ENCODE measurements around the gene KCP.

Gene KCP

DNA sequence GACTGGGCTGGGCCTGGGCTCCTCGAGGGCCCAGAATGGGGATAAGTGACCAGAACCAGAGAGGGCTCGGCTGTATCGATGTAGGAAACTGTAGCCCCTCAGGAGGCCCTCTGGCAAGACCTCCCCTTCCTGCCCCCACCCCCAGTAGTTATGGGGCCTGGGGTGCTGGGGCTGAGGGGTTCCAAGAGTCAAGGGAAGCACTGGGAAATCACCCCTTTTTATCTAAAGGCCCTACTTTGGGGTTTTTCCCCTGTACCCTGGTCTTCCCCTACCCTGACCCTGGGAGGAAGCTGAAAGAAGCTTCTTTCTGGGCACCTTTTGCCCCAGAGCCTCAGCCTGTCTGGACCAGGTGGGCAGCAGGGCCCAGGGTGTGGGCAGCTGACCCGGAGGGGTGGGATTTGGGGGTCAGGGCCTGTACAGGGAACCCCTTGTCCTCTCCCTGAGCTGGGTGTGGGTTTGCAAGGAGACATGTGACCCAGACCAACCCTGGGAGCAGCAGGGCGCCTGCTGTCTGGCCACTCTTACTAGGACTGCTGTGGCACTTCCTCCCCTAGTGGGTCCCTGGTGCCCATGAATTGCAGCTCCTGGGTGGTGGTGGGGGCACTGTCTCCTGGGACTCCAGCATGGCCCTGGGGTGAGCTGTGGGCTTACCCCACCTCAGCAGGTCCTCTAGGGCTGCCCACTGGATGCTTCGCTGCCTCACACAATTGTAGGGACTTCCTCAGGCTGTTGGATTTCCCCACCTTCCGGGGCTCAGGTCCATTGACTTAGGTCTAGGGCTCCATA lies 28.8 kb upstream of the KCP start:
- no peak for DNase-seq (ENCODE audit: low read depth in 2 of 2)

DNA sequence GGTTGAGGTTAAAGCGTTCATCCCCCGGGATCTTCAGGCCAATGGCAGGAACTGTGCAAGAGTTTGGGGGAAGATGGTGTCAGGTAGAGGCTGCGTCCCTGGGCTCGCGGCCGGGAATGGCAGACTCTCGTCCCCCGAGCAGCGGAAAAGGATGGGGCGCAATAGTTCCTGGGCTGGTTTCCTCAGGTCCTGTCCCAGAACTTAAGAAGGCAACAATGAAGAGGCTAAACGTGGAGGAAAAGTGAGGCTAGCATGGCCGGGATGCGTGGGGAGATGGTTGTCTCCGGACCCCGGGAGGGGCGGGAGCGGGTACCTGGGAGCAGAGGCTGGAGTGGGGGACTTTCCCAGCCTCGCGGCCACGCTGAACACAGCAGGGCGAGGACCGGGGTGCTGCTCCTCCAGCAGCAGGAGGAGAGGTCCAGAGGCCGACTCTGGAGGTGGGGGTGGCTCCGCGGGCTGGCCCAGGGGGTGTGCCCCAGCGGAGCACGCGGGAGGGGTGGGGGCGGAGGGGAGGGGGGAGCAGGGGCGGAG lies 28.1 kb upstream of the KCP start:
- DNase-seq (ENCODE audit: low read depth in 2 of 2), result no peak

DNA sequence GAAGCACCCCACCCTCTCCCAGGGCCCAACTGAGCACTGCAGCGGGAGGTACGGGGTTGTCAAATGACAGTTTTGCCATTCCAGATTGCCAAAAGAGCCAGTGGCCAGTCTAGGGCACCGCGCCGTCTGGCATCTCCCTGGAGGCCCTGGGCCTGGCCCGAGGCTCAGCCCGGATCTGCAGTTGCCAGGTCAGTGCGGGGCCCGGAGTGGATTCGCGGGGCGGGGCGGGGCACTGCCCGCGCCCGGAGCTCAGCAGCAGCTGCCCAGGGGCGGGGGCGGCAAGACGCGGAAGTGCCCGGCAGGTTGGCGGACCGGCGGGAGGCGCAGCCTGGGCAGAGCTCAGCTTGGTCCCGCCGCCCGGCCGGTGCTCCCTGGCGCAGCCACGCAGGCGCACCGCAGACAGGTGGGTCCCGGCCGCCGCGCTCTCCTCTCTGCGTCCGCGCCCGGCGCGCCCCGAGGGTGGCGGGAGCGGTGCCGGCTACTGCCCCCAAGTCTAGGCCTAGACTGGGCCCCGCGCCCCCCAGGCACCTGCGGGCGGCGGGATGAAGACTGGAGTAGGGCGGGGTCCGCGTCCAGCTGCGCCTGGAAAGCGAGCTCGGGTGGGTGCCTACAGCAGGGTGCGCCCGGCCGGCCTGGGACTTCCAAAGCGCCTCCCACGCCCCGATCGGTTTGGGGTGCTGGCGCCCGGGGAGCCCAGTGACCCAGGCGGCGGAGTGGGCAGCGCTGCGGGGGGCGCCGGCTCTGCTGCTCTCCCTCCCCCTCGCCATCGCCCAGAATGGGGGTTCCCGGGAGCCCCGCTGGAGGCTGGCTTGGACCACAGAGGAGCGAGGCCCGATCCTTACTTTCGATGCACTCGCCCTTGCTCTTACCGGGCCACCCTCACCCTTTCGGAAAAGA lies 27.4 kb upstream of the KCP start, which contains the start of gene IRF5:
TSS of gene IRF5 (plus strand) at position 281 of the 897 bp plus-strand sequence. CDS start 4,155 bp downstream, outside the sequence.
- no peak for DNase-seq (ENCODE audit: low read depth in 2 of 2)

DNA sequence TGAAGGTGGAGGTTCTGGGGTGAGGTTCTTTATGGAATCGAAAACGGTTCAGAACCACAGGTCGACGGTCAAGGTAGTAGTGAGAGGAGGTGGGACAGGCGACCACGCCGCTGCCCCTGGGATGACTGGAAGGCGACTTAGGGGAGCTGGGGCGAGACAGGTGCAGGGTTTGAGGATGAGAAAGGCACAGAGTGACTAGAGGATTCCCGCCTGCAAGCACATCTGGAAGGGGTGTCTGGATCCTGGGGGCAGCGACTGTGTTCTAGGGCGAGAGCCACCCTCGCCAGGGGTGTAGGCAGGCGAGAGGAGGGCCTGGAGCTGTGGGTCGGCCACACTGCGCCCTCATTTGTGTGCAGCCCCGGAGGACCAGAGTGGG lies 26.8 kb upstream of the KCP start:
- no peak for DNase-seq (ENCODE audit: low read depth in 2 of 2)

DNA sequence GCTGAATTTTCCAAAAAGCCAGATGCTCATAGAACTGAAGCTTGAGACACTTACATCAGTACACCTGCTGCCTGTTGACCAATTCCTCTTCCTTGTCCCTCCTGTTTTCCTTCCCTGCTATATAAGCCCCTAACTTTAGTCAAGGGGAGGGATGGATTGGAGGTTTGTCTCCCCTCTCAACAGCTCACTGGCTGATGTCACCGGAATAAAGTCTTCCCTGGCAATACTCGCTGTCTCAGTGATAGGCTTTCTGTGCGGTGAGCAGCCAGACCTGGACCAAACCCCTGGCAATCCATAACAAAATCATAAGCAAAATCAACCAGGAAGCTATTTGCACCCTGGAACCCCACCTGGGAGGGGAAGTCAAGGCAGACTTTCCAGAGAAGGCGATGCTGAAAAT lies 26.3 kb upstream of the KCP start:
- DNase-seq (ENCODE audit: low read depth in 2 of 2), result no peak

DNA sequence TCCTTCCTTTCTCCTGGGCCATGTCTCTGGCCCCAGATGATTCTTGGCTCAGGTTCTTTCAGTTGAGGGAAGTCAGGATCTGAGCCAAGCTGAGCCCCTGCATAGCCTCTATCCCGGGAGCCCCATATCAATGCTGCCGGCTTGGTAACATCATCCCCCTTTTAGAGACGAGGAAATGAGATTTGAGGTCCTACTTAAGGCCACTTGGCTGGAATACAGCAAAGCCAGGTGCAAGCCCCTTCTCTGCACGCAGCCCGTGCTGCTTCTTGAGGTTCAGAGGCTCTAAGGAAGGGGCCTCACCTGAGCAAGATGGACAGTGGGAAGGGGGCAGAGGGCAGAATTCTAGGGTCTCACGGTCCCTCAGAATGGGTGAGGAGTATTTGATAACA lies 24.8 kb upstream of the KCP start:
- DNase-seq (ENCODE audit: low read depth in 2 of 2), result no peak

DNA sequence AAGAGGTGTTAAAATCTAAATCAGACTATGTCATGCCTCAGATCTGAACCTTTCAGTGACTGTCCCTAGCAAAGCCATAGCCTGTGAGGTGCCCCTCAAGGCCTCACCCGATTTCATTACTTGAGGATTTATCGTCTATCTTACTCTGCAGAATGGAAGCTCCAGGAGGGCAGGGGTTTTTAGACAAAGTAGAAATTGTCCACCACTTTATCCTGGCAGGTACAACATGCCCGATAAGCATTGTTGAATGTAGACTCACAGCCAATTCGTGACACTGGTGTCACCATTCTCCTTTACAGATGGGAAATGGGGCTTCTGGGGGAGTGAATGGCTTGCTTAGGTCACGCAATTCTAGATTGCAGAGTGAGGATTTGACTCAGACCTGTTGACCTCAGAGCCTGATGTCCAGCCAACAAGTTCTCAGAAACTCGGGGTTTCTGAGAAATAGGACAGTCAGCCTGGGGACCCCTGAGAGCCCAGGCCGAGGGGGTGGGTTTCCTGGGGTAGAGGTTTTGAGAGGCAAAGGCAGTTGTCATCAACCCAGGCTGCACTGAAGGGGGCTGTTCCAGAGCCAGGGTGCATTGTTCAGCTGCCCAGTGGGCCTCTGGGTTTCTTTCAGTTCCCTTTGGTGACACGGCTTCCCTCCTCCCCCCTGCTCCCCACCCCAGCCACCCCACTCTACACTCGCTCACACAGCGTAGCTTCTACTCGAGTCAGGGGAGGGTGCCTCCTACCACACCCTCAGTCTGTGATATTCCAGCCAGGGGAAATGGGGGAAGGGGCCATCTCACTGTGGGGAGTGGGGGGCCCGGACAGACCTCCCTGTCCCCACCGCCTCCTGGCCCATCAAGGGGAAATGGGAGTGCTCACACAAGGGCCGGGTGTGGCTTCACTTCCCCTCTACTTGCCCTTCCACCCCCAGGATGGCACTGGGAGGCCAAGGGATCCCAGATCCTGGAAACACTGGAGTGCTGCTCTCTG lies 24.1 kb upstream of the KCP start:
- no peak for DNase-seq (ENCODE audit: low read depth in 2 of 2)

DNA sequence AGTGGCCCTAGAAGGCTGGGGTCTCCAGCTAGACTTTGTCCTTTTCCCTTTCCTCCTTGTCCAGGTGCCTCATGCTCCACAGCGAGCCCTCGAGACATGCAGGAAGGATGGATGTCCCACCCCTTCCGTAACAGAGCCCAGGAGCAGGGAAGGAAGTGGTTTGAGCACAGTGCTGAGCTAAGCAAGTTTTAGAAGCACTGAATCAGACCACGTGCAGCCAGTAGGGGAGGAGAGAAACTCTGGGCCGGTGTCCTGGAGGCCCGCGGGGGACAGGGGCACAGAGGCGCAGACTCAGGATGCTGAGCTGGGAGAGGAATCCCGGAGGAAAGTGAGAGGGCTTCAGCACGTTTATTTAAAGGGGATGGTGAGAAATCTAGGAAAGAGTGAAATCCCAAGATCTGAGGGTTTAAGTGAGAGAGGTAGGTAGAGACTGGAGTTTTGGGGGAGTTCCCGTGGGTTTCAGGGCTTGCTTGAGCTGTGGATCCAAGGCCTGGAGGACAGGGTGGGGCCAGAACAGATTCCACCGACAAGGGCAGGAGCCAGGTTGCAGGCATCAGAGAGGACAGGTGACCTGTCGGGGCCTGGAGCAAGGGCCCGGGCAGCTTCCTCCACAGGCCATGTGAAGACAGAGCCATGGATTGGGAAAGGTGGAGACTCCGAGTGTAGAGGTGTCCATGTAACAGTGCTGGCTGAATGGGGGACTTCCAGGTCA lies 22.8 kb upstream of the KCP start:
- no peak for DNase-seq (ENCODE audit: low read depth in 2 of 2)

DNA sequence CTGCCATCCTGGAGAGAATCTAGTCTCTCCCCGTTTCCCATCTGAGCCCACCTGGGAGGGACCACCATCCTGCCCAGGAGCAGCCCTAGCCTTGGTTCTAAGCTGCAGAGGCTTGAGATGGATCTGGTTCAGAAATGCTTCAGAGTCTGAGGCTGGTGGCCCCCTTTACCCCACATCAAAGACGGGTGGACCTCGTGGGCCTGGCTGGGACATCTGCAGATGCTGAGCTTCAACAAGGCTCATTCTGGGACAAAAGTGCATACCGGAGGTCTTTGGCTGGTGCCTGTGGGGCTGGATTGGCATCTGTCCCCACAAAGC lies 22.3 kb upstream of the KCP start:
- DNase-seq (ENCODE audit: low read depth in 2 of 2), result no peak

DNA sequence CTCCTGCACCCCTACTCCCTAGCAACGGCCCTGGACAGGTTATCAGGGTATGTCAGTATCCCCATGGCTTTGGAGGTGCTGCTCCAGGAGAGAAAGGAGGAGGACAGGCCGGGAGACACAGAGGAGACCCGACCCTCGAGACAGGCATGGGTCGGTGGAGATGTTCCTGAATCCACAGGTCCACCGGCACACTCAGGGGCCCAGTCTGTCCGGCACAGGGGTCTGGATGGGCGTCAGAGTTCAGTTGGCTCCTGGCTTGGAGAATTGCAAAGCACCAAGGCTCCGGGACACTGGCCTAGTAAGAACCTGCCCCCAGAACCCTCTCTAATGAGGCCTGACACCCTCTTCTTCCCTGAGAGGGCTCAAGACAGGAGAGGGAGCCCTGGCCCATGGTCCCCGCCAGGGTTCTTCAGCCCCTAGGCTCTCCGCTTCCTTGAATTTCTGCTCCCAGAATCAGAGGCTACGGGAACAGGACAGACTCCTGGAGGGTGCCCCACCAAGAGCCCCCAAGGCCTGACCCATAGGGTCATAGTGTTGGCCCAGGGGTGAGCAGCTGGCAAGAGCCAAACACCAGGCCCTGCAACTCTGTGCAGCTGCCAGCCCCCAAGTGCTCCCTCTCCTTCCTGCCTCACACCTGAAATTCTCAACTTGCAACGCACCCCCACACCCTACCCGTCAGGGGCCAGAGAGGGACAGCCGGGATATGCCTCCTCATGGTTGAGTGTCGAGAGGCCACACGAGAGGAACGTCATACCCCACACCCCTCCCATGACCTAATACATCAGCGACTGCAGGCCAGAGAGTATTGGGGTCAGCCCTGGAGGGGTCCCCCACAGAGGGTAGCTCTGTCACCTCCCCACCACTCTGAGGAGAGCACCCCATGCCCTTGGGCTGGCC lies 21.7 kb upstream of the KCP start:
- no peak for DNase-seq (ENCODE audit: low read depth in 2 of 2)

DNA sequence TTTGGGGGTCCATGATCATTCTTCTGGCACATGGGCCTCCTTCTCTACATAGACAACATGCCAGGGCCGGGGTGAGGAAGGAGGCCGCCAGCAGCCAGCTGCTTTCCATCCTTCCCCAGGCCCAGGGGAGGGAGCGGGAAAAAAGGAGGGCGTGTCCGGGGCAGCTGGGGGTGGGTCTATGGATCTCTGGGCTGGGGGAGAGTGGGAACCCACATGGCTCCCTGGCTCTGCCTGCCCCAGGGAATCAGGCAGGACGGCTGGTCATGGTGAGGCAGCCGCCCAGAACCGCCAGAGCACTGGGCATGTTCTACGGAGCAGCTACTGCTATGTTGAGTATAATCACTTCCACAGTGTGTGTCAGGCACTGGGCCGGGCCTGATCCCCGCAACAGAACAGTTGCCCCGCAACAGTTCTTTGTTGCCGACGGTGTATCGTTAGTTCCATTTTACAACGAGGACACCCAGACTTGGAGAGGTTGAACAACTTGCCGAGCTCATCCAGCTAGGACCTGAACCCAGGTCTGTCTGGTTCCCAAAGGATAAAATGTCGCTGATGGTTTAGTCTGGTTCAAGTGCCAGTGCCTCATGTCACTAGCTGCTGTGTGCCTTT lies 20.8 kb upstream of the KCP start:
- no peak for DNase-seq (ENCODE audit: low read depth in 2 of 2)

DNA sequence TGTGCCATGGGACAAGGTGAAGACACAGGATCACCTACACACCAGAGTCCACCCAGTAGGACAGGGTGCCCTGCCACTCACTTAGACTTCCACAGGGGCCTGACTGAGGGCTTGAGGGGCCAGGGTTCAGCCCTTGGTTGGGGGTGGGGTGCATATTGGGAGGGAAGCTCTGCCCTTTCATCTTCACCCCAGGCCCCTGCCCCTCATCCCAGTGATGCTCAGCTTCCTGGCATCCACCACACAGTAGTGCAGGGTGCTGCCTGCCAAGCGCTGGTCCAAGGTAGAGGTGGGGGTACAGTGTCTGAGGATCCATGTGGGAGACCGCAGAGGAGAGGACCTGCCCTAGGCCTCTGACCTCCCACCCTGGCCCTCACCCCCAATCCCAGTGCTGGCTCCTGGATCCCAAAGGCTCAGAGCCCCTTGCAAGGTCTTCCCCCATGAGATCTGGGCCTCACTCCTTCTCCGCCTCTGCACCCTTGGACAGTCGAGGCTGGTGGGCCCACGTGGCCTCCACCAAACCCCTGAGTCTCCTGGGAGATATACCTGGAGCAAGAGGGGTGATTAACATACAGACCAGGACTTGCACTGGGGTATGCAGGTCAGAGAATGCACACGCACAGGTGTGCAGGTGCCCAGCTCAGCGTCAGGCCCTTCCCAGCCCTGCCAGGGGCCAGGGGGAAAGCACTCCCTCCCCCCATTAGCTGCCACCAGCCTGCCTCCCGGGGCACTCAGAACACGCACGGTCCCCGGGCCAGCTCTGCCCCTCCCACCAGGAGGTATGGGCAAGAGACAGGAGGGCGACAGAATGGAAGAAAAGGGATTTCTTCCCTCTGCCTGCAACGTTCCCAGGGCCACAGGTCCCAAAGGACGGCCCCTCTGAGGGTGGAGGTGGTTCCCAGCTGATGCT lies 18.6 kb upstream of the KCP start:
- no peak for DNase-seq (ENCODE audit: low read depth in 2 of 2)

DNA sequence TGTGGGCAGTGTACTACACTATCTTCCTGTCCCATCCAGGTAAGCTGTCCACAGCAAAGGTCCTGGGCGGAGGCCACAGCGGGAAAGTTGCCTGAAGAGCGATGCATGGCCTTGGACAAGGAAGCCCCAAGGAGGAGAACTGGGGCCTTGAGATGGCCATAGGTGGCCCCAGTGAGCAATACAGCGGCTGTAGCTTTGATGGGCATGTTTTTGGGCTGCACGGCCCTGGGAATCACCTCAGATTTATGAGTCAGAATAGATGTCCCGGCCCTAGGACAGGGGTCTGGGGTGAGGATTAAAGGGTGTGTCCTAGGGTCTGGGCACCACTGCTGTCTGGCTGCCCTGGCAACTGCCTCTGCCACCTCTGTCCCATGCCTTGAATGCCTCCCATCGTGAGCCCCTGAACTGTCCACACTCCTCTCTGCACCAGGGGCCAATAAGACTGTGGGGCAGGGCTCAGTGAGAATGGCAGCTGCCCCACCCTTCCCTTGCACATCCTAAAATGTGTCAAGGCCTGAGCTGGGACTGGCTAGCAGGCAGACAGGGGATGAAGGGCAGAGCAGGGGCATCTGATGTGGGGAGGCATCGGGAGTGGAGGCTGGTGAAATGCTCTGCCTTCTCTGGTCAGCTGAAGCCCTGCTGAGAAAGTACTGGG lies 17.8 kb upstream of the KCP start:
- no peak for DNase-seq (ENCODE audit: low read depth in 2 of 2)

DNA sequence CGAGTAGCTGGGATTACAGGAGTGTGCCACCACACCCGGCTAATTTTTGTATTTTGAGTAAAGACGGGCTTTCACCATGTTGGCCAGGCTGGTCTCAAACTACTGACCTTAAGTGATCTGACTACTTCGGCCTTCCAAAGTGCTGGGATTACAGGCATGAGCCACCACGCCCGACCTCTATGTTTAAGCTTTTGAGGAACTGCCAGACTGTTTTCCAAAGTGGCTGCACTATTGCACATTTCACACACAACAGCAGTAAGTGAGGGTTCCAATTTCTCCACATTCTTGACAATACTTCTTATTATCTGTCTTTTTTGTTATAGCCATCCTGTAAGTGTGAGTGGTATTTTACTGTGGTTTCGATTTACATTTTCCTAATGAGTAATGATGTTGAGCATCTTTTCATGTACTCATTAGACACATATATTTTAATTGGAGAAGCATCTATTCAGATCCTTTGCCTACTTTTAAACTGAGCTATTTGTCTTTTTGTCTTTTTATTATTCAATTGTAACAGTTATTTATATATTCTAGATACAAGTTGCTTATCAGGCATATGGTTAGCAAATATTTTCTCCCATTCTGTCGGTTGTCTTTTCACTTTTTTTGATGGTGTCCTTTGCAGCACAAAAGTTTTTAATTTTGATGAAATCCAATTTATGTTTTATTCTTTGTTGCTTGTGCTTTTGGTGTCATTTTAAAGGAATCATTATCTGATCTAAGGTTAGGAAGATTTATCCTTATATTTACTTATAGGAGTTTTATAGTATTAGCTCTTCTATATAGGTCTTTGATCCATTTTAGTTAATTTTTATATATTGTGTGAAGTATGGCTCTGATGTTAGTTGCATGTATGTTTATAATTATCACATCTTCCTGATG lies 14.4 kb upstream of the KCP start:
- no peak for DNase-seq (ENCODE audit: low read depth in 2 of 2)

DNA sequence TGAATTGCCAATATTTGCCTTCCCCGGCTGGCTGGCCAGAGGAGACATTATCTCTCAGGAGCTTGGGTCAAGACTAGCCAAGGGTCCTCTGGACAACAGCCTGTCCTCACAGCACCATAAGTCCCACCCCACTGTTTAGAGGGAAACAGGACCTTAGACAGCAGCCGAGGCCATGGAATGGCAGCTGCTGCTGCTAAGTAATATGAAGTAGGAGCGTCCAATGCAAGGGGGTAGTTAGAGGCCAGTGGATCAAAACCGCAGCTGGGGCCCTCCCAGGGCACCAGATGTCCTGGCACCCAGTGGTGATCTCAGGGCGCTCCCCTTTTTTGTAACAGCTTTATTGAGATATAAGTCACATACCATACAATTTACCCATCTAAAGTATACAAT lies 12.9 kb upstream of the KCP start:
- DNase-seq (ENCODE audit: low read depth in 2 of 2), result no peak

DNA sequence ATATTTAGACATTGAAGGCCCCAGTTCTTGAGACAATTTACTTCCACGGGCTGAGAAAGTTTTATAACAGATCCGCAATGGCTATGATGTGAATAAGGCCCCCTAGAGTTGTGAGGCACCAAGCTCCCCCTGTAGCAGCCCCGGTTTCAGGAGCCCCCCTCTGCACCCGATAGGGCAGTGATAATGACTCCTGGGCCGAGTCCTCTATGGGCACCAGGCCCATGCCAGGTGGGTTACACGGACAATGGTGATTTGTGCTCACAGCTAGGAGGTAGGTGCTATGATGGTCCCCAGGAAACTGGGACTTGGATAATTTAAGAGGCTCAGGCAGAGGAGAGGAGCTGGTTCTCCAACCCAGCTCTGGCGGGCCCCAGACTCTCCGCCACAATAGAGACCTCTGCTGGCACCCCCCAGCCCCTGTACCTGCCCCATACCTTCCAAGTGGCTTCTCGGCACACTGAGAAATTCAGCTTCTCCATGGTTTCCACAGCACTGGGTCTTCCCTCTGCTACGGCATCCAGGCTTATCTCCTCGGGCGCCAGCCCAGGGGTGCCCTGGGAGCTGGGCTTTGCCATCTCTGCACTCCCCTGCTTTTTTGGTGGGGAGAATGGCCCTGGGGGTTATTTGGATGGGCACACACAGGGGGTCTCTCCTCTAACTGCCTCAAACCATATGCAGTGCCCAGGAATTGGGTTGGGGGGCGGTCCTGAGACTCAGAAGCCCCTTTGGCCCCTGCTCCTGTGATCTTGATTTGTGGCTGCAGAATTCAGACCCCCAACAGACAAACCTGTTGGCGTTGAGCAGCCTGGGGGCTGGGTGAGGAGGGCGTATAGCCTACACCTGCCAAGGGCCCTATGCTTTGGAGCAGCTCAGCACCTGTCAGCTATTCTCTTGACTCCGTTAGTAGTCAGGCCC lies 12.2 kb upstream of the KCP start:
- DNase-seq (ENCODE audit: low read depth in 2 of 2), result no peak
